ENCODE results near the gene ZBTB25.

The ZBTB25 gene

DNA sequence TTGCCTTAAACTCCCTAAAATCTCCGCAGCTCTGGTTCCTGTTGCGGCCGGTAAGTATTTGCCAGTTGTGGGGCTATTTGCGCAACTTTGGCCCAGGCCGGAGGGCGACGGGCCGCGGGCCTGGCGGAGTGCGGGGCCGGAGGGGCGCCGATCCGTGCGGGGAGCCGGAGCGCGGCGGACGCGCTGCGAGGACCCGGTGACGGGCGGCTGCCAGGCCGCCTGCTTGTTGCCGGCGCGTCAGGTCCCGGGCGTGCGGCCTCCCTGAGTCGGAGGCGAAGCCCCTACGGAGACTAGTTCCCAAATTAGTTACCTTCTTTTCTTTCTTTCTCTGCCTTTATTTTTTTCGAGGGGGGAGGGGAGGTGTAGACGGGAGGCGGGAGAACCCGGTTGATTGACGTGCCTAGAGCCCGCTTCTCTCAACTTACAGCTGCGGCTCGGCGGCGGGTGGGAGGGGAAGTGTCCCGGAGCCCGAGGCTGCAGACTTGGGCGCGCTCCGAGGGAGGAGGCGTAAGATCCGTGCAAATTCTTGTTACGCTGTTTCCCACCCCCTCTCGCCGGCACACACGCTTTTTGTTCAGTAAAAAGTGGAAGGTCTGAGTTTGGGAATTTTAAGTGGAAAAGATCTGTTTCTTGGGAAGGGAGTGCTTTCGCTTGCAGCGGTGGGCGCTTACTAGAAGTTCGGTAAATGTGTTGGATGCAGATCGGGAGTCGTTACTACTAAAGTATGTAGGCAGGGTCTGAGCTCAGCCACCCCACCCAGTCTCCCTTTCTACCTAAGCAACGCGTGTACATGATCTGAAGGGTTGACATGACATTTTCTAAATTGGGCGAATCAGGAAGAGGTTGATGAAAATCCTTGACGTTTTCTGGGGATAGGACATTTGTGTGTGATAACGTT is 1.5 kb upstream of the ZBTB25 start:
- peak overlapping the region; percentile 84 for H3K4me3 ChIP-seq (replicated peaks; ENCODE audit: low read depth, low read length)
- no peak for DNase-seq (ENCODE audit: extremely low read depth, low read depth)
- TF ChIP-seq, protein P1, sequence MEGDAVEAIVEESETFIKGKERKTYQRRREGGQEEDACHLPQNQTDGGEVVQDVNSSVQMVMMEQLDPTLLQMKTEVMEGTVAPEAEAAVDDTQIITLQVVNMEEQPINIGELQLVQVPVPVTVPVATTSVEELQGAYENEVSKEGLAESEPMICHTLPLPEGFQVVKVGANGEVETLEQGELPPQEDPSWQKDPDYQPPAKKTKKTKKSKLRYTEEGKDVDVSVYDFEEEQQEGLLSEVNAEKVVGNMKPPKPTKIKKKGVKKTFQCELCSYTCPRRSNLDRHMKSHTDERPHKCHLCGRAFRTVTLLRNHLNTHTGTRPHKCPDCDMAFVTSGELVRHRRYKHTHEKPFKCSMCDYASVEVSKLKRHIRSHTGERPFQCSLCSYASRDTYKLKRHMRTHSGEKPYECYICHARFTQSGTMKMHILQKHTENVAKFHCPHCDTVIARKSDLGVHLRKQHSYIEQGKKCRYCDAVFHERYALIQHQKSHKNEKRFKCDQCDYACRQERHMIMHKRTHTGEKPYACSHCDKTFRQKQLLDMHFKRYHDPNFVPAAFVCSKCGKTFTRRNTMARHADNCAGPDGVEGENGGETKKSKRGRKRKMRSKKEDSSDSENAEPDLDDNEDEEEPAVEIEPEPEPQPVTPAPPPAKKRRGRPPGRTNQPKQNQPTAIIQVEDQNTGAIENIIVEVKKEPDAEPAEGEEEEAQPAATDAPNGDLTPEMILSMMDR (IDR thresholded peaks at IDR 0.05; ENCODE audit: low read depth, low read length, missing control alignments) = no peak

DNA sequence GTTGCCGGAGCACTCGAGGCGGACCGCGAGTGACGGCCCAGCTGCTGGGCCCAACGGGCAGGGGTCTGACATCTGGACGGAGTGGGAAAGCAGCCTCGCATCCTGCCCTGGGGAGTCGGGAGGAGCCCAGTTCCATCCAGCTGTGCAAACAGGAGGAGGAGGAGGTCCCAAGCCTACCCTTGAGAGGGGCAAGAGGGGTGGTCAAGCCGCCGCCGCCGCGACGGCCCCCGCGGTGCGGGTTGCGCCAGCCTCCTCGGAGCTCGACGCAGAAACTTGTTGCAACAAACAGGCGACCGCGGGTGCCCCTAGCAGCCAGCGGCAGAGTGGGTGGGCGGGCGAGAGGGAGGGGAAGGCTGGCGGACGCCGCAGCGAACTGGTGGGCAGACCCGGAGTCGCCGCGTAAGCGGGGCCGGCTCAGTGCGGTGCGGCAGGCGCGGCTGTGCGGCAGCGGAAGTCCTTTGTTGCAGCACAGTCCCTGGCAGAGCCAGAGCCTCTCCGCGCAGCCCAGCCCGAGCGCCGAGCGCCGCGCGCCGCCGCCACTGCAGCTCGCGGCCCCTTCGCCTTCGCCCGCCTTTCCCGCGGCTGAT is 765 bp upstream of the ZBTB25 start, which contains the start of gene ZBTB1:
ZBTB1 (plus strand) TSS at position 461 of the 587 bp plus-strand sequence. CDS start 16,735 bp downstream, outside the sequence.
- peak within 1 kb of the TSS; percentile 84 for H3K4me3 ChIP-seq (replicated peaks; ENCODE audit: low read depth, low read length)
- DNase-seq (ENCODE audit: extremely low read depth, low read depth) = peak; percentile 52
- TF ChIP-seq, protein P1 (IDR thresholded peaks at IDR 0.05; ENCODE audit: low read depth, low read length, missing control alignments) = no peak

DNA sequence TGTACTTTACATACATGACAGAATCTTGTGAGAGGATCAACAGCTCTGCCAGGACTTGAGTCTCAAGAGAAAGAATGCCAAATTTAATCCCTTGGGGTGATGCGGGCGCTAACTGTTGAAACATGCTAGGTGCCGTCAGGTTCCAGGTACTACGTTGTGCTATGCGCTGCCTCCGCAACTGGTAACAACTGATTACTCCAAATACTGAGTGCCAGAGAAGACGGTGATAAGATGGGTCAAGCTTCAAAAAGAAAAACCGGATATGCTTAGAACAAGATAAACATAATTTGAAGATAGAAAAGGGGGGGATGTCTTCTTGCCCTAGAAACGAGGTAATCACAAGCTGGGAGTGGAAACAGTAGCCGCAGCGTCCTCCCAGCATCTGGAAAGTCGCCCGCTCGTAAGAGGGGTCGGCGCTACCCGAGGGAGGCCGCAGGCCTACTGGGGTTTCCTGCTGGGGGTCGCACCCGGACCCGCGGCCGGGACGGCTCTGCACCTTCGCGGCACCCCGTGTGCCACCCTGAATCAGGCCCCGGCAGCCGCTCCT is 678 bp downstream of the ZBTB25 start:
- no peak for DNase-seq (ENCODE audit: extremely low read depth, low read depth)
- TF ChIP-seq, protein P1 (IDR thresholded peaks at IDR 0.05; ENCODE audit: low read depth, low read length, missing control alignments) = no peak
- peak overlapping the region; percentile 84 for H3K4me3 ChIP-seq (replicated peaks; ENCODE audit: low read depth, low read length)

DNA sequence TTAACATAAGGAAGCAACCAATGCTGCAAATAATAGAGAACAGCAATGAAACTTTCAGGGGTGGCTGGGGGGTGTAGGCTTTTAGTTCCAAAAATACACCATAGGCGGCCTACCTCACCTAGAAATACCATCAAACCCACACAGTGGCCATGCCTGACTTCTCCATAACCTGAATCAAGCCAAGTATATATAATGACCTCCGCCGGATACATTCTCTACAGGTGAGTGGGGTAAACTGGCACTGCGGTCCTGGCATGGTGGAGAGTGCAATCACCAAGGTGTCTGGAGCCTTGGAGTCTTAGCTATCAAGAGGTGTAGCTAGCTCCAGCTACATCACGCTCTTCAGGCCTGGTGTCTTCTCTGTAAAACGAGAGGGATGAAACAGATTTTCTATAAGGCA is 1.2 kb downstream of the ZBTB25 start:
- TF ChIP-seq, protein P1 (IDR thresholded peaks at IDR 0.05; ENCODE audit: low read depth, low read length, missing control alignments) = no peak
- no peak for DNase-seq (ENCODE audit: extremely low read depth, low read depth)
- peak overlapping the region; percentile 84 for H3K4me3 ChIP-seq (replicated peaks; ENCODE audit: low read depth, low read length)

DNA sequence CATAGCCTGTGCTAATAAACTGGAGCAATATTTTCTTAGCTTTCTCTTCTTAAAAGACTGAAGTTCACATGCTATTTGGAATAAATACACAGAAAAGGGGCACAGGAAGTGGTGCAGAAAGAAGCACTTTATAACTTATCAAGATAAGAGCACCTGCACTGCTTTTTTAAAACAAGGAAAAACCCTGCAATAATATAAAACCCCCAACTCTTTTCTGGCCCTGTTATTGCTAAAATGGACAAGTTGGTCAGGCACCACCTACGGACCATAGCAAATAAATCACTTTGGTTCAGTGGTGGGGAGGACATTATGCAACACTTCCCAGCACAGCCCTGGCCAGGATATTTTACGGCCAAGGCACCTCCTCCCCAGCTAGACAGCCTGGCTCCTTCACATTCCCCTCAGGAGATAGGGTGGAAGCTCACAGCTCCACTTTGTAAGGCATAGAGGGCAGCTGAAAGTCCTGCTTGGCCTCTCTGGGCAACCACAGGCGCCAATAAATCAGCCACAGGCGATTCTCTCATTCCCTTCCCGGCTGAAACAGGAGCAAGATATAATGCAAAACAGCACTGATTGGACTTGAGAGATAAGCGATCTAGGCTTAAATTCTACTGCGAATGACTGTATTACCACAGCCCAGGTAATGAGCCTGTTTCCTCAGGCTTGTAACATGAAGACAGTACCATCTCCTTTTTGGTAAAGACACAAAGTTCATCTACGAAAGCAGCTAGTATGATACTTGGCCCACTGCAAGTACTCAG is 2.0 kb downstream of the ZBTB25 start:
- H3K4me3 ChIP-seq (replicated peaks; ENCODE audit: low read depth, low read length) = peak overlapping the region; percentile 84
- DNase-seq (ENCODE audit: extremely low read depth, low read depth) = no peak
- TF ChIP-seq, protein P1 (IDR thresholded peaks at IDR 0.05; ENCODE audit: low read depth, low read length, missing control alignments) = no peak

DNA sequence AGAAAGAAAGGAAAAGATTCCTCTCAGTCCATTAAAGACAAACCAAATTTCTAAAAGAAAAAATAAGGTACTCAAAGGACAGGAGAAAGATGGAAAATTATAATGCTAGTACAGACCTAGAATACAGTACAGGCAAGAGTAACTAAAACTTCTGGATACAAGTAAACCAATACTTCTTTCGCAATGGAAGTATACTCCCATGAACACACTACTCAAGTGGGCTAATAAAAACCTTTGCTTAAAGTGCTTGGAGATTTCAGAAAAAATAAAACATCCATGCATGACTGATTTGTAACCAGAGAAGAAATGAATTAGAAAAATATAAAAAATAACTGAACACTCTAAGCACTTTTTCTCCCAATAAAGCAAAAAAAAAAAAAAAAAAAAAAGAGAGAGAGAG is 3.5 kb downstream of the ZBTB25 start:
- no peak overlapping the region for H3K4me3 ChIP-seq (replicated peaks; ENCODE audit: low read depth, low read length)
- TF ChIP-seq, protein P1 (IDR thresholded peaks at IDR 0.05; ENCODE audit: low read depth, low read length, missing control alignments) = no peak
- no peak for DNase-seq (ENCODE audit: extremely low read depth, low read depth)
